ENCODE measurements around the gene ENTR1. TPM values are rescaled to one million over a fixed set of nuclear protein-coding genes. Genes with fewer than 3 reads are reported as not detected.

ENTR1 gene
- total RNA-seq, 1 experiment from 2014 or later: 90.8 TPM

- TF ChIP-seq CTCF (IDR thresholded peaks at IDR 0.05): no peak
Measured at GRCh38 chr9:136391737-136392537, 18.5 kb downstream of the ENTR1 start (continued).

GRCh38 chr9:136389396-136389795 is 21.0 kb downstream of the ENTR1 start:
- Histone ChIP-seq H3K4me3 (ENCODE audit: low read depth in 2 of 2, low read length in 2 of 2) (no peak overlapping the region), H3K4me1 (ENCODE audit: control insufficient read depth, insufficient read depth, low read length) (no peaks in the 10 kb centered on the region), H3K9me3 (ENCODE audit: control insufficient read depth, insufficient read depth, low read depth, low read length) (no peaks in the 10 kb centered on the region), H3K36me3 (ENCODE audit: control insufficient read depth, insufficient read depth, low read length) (no peaks in the 10 kb centered on the region; the same call in 1 of the 2 replicates), H3K27me3 (ENCODE audit: control insufficient read depth, insufficient read depth, low read length) (no peaks in the 10 kb centered on the region), H3K27ac (ENCODE audit: low read length) (no peak overlapping the region)
- no peak for DNase-seq (ENCODE audit: low read depth, low spot score)
- ATAC-seq: no peak
- POLR2A ChIA-PET: no interaction called here
- BruUV-seq (replicated peaks): no TSS peak
- intact Hi-C loops (cut with micrococcal nuclease; ENCODE audit: unreplicated experiment): no loop called here
- in situ Hi-C loops (cut with HindIII; ENCODE audit: low pct_unique_long_range_greater_than_20kb, low sequenced_read_pairs): no loop called here
- CTCF ChIA-PET: no interaction called here
- TF ChIP-seq POLR2AphosphoS5 (IDR thresholded peaks at IDR 0.05; ENCODE audit: low read depth, low read length) (no peak), REST (IDR thresholded peaks at IDR 0.05; ENCODE audit: insufficient read depth in 1 of 2, low read depth in 2 of 2, low read length in 1 of 2) (no peak), TCF7L2 (IDR thresholded peaks at IDR 0.05; ENCODE audit: low read depth, low read length) (no peak), SIN3A (IDR thresholded peaks at IDR 0.05; ENCODE audit: borderline replicate concordance, insufficient read depth, low read depth, low read length) (no peak), CTCF (IDR thresholded peaks at IDR 0.05) (no peak)

- Histone ChIP-seq H3K9me3 (ENCODE audit: control insufficient read depth, insufficient read depth, low read depth, low read length) (no peaks in the 10 kb centered on the region), H3K27ac (ENCODE audit: low read length) (no peak overlapping the region), H3K4me3 (ENCODE audit: low read depth in 2 of 2, low read length in 2 of 2) (no peak overlapping the region), H3K27me3 (ENCODE audit: control insufficient read depth, insufficient read depth, low read length) (no peaks in the 10 kb centered on the region), H3K36me3 (ENCODE audit: control insufficient read depth, insufficient read depth, low read length) (no peaks in the 10 kb centered on the region), H3K4me1 (ENCODE audit: control insufficient read depth, insufficient read depth, low read length) (no peaks in the 10 kb centered on the region)
- POLR2A ChIA-PET: no interaction called here
- ATAC-seq (no peak), DNase-seq (ENCODE audit: low read depth, low spot score) (no peak)
- TF ChIP-seq REST (IDR thresholded peaks at IDR 0.05; ENCODE audit: insufficient read depth in 1 of 2, low read depth in 2 of 2, low read length in 1 of 2) (no peak), SIN3A (IDR thresholded peaks at IDR 0.05; ENCODE audit: borderline replicate concordance, insufficient read depth, low read depth, low read length) (no peak), TCF7L2 (IDR thresholded peaks at IDR 0.05; ENCODE audit: low read depth, low read length) (no peak), POLR2AphosphoS5 (IDR thresholded peaks at IDR 0.05; ENCODE audit: low read depth, low read length) (no peak), CTCF (IDR thresholded peaks at IDR 0.05) (no peak)
- intact Hi-C loops (cut with micrococcal nuclease; ENCODE audit: unreplicated experiment) (no loop called here), in situ Hi-C loops (cut with HindIII; ENCODE audit: low pct_unique_long_range_greater_than_20kb, low sequenced_read_pairs) (no loop called here)
- no TSS peak for BruUV-seq (replicated peaks)
- CTCF ChIA-PET: no interaction called here
Measured at GRCh38 chr9:136387217-136387616, 23.2 kb downstream of the ENTR1 start.
